GM19193 (cell line): ENCODE data around the gene WNT1.

Experiments used
- POLR2A ChIP-seq: IDR thresholded peaks from 4 replicates; pipeline ENCODE4 v1.6.1; 2011; ENCODE audit not compliant: insufficient read depth, insufficient read length; ENCODE audit errors: extremely low read depth

The WNT1 gene

GRCh38 chr12:49000346-49000745 lies 22.2 kb downstream of the WNT1 start:
- TF ChIP-seq POLR2A, result no peak

GRCh38 chr12:49008943-49009342 lies 30.8 kb downstream of the WNT1 start:
- TF ChIP-seq POLR2A, result no peak

- no peak for TF ChIP-seq POLR2A
Observed at GRCh38 chr12:49010092-49010668, 32.1 kb downstream of the WNT1 start.

GRCh38 chr12:49012739-49013138 lies 34.6 kb downstream of the WNT1 start:
- TF ChIP-seq POLR2A, result no peak

- TF ChIP-seq POLR2A, result no peak
Observed at GRCh38 chr12:49013428-49013827, 35.3 kb downstream of the WNT1 start.

- TF ChIP-seq POLR2A, result no peak
Observed at GRCh38 chr12:49014547-49014946, 36.4 kb downstream of the WNT1 start.

- TF ChIP-seq POLR2A, result no peak
Observed at GRCh38 chr12:49015196-49015595, 37.1 kb downstream of the WNT1 start.

- no peak for TF ChIP-seq POLR2A
Observed at GRCh38 chr12:49017891-49018260, 39.8 kb downstream of the WNT1 start.

GRCh38 chr12:49018261-49019119 lies 40.4 kb downstream of the WNT1 start, which contains the start of gene PRKAG1:
PRKAG1 (minus strand) TSS chr12:49018776; CDS start chr12:49018740, 36 bp downstream.
- TF ChIP-seq POLR2A, result peak; percentile 97

- no peak for TF ChIP-seq POLR2A
Observed at GRCh38 chr12:49019120-49019430, 41.0 kb downstream of the WNT1 start.

- TF ChIP-seq POLR2A, result peak; percentile 4
Observed at GRCh38 chr12:49019443-49020324, 41.6 kb downstream of the WNT1 start.

- no peak for TF ChIP-seq POLR2A
Observed at GRCh38 chr12:49020441-49020840, 42.3 kb downstream of the WNT1 start.

- no peak for TF ChIP-seq POLR2A
Observed at GRCh38 chr12:49021292-49021915, 43.3 kb downstream of the WNT1 start.

- no peak for TF ChIP-seq POLR2A
Observed at GRCh38 chr12:49022558-49023178, 44.5 kb downstream of the WNT1 start.
